Progenitor cell of endocrine pancreas (in vitro differentiated cells): ENCODE data around the gene LMLN. TPM values are rescaled to one million over a fixed set of nuclear protein-coding genes. Genes with fewer than 3 reads are reported as not detected.
"Not testable (repeated sequence)": the region's sequence is repeated elsewhere in the genome, so short reads cannot be mapped to it uniquely, and the experiment has no call there.

Experiments used
- DNase-seq: peaks from one replicate; pipeline ENCODE4 v3.0.0; 2021; ENCODE audit warnings: low spot score; ENCODE audit not compliant: unreplicated experiment
- H3K27ac Mint-ChIP-seq: 2 replicates; pipeline ENCODE4 v1.8.0; 2021; ENCODE audit warnings: mild to moderate bottlenecking, moderate library complexity, mixed read lengths
- H3K27me3 Mint-ChIP-seq: 2 replicates; pipeline ENCODE4 v1.8.0; 2021; ENCODE audit warnings: mixed read lengths
- H3K36me3 Mint-ChIP-seq: 2 replicates; pipeline ENCODE4 v1.8.0; 2022; ENCODE audit warnings: mixed read lengths; ENCODE audit not compliant: insufficient read depth
- H3K4me1 Mint-ChIP-seq: 2 replicates; pipeline ENCODE4 v1.8.0; 2021; ENCODE audit warnings: low read depth, mixed read lengths
- H3K4me3 Mint-ChIP-seq: 2 replicates; pipeline ENCODE4 v1.8.0; 2021; ENCODE audit warnings: low read depth, mild to moderate bottlenecking, moderate library complexity, mixed read lengths
- H3K9me3 Mint-ChIP-seq: 2 replicates; pipeline ENCODE4 v1.8.0; 2021; ENCODE audit warnings: low read depth, mixed read lengths
- total RNA-seq: library from RNA; stranded (reverse); gene quantifications from 2 replicates; pipeline ENCODE4 v1.2.1, GENCODE V29; 2021
- TF ChIP-seq, protein P1 (sequence below): fragments of 200-600 bp; sonication (generic); IDR thresholded peaks from one replicate; pipeline ENCODE4 v1.5.0; 2021; ENCODE audit warnings: antibody characterized with exemption, mild to moderate bottlenecking; ENCODE audit not compliant: unreplicated experiment

LMLN gene
- total RNA-seq, 1 donor from 2014 or later = 14.4 TPM

- TF ChIP-seq, protein P1, sequence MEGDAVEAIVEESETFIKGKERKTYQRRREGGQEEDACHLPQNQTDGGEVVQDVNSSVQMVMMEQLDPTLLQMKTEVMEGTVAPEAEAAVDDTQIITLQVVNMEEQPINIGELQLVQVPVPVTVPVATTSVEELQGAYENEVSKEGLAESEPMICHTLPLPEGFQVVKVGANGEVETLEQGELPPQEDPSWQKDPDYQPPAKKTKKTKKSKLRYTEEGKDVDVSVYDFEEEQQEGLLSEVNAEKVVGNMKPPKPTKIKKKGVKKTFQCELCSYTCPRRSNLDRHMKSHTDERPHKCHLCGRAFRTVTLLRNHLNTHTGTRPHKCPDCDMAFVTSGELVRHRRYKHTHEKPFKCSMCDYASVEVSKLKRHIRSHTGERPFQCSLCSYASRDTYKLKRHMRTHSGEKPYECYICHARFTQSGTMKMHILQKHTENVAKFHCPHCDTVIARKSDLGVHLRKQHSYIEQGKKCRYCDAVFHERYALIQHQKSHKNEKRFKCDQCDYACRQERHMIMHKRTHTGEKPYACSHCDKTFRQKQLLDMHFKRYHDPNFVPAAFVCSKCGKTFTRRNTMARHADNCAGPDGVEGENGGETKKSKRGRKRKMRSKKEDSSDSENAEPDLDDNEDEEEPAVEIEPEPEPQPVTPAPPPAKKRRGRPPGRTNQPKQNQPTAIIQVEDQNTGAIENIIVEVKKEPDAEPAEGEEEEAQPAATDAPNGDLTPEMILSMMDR = no peak
- Mint-ChIP-seq H3K9me3 (no peaks in the 10 kb centered on the region), H3K27me3 (no peaks in the 10 kb centered on the region), H3K27ac (peak overlapping the region; percentile 94), H3K4me1 (peaks cover 9% of the 10 kb centered on the region), H3K4me3 (peak overlapping the region; percentile 89), H3K36me3 (peaks cover 3% of the 10 kb centered on the region)
- no peak for DNase-seq
These were observed 921 bp downstream of the LMLN start for GRCh38 chr3:197960694-197961581.

- Mint-ChIP-seq H3K4me1 (peaks cover 9% of the 10 kb centered on the region), H3K27me3 (no peaks in the 10 kb centered on the region), H3K27ac (no peak overlapping the region), H3K4me3 (peak overlapping the region; percentile 31), H3K36me3 (peaks cover 3% of the 10 kb centered on the region), H3K9me3 (peaks cover 2% of the 10 kb centered on the region)
- DNase-seq = no peak
- TF ChIP-seq, protein P1 = no peak
These were observed 1.5 kb downstream of the LMLN start for GRCh38 chr3:197961582-197961945.

GRCh38 chr3:197963019-197963637 lies 3.1 kb downstream of the LMLN start:
- Mint-ChIP-seq H3K27me3 (no peaks in the 10 kb centered on the region), H3K27ac (no peak overlapping the region), H3K4me1 (peaks cover 9% of the 10 kb centered on the region), H3K4me3 (no peak overlapping the region), H3K9me3 (peaks cover 13% of the 10 kb centered on the region), H3K36me3 (peaks cover 6% of the 10 kb centered on the region)
- TF ChIP-seq, protein P1 = no peak
- no peak for DNase-seq

- H3K4me3 Mint-ChIP-seq, DNase-seq, H3K4me1 Mint-ChIP-seq, H3K27ac Mint-ChIP-seq, H3K27me3 Mint-ChIP-seq: not testable (repeated sequence)
- H3K9me3 Mint-ChIP-seq = peaks cover 23% of the 10 kb centered on the region
- peaks cover 12% of the 10 kb centered on the region for H3K36me3 Mint-ChIP-seq
These were observed 7.4 kb downstream of the LMLN start for GRCh38 chr3:197967337-197967989.

GRCh38 chr3:197970588-197970987 lies 10.6 kb downstream of the LMLN start:
- no peaks in the 10 kb centered on the region for H3K4me1 Mint-ChIP-seq
- no peaks in the 10 kb centered on the region for H3K27me3 Mint-ChIP-seq
- peaks cover 14% of the 10 kb centered on the region for H3K36me3 Mint-ChIP-seq
- TF ChIP-seq, protein P1 = no peak
- H3K4me3 Mint-ChIP-seq = no peak overlapping the region
- no peak for DNase-seq
- peaks cover 27% of the 10 kb centered on the region for H3K9me3 Mint-ChIP-seq
- H3K27ac Mint-ChIP-seq = no peak overlapping the region
